ENCODE results near the gene OPRD1. TPM values are rescaled to one million over a fixed set of nuclear protein-coding genes. Genes with fewer than 3 reads are reported as not detected.

OPRD1 gene
- total RNA-seq, 1 donor from 2014 or later: not detected

DNA sequence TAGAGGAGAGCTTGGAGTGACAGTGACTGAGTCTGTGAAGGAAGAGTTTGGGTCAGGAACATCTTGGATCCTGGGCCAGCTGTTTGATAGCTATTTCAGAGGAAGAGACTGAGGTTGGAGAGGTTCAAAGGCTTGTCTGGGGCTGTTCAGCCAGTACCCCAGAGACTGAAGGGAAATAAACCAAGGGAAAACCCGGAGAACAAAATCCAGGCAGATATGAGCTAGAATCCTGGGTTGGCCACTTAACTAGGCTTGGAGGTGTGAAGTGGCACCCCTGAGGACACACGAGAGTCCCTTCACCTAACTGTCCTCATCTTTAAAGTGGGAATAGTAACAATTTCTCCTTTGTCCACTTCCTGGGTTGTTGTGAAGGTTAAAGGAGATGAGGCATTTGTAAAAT lies 79.3 kb downstream of the OPRD1 start:
- Histone ChIP-seq H3K4me1 (peaks cover 45% of the 10 kb centered on the region), H3K9me3 (replicated peaks) (no peaks in the 10 kb centered on the region), H3K27me3 (ENCODE audit: low read depth) (peaks cover 23% of the 10 kb centered on the region), H3K36me3 (no peaks in the 10 kb centered on the region), H3K27ac (replicated peaks) (no peak overlapping the region), H3K4me3 (no peak overlapping the region)
- intact Hi-C loops (cut with micrococcal nuclease): no loop called here
- DNase-seq: no peak
- TF ChIP-seq, protein P1, sequence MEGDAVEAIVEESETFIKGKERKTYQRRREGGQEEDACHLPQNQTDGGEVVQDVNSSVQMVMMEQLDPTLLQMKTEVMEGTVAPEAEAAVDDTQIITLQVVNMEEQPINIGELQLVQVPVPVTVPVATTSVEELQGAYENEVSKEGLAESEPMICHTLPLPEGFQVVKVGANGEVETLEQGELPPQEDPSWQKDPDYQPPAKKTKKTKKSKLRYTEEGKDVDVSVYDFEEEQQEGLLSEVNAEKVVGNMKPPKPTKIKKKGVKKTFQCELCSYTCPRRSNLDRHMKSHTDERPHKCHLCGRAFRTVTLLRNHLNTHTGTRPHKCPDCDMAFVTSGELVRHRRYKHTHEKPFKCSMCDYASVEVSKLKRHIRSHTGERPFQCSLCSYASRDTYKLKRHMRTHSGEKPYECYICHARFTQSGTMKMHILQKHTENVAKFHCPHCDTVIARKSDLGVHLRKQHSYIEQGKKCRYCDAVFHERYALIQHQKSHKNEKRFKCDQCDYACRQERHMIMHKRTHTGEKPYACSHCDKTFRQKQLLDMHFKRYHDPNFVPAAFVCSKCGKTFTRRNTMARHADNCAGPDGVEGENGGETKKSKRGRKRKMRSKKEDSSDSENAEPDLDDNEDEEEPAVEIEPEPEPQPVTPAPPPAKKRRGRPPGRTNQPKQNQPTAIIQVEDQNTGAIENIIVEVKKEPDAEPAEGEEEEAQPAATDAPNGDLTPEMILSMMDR (IDR thresholded peaks at IDR 0.05; ENCODE audit: borderline replicate concordance): no peak

DNA sequence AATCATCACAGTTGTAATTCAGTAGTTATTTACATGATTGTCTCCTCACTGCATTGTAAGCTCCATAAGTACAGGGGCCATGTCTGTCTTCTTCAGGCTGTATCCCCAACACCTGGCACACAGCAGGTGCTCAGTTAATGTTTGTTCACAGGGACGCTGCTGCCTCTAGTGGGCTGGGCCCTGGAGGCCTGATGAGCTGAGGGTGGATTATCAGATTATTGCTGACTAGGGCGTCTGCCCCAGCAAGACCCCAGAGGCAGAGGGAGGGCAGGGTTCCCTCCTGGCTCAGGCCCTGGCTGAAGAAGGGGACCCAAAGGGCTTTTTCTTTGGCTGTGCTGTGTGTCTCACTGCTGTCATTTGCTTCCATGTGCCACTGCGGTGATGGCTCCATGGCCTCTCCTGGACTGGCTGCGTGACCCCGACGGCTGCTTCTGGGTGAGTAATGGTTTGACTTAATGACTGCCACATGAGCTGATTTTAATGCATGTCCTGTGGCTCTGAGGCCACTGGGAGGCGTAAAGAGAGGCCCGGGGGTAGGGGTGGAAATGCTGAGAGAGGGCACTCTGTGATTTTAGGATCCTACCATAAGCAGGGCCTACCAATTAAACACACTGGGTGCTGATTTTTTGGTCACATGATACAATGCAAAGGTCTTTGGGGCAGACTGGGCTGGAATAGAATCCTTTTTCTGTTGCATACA lies 81.6 kb downstream of the OPRD1 start:
- Histone ChIP-seq H3K27me3 (ENCODE audit: low read depth) (peaks cover 1% of the 10 kb centered on the region), H3K36me3 (no peaks in the 10 kb centered on the region), H3K27ac (replicated peaks) (no peak overlapping the region), H3K4me1 (peaks cover 31% of the 10 kb centered on the region), H3K9me3 (replicated peaks) (no peaks in the 10 kb centered on the region), H3K4me3 (no peak overlapping the region)
- TF ChIP-seq, protein P1 (IDR thresholded peaks at IDR 0.05; ENCODE audit: borderline replicate concordance): no peak
- intact Hi-C loops (cut with micrococcal nuclease): no loop called here
- no peak for DNase-seq

DNA sequence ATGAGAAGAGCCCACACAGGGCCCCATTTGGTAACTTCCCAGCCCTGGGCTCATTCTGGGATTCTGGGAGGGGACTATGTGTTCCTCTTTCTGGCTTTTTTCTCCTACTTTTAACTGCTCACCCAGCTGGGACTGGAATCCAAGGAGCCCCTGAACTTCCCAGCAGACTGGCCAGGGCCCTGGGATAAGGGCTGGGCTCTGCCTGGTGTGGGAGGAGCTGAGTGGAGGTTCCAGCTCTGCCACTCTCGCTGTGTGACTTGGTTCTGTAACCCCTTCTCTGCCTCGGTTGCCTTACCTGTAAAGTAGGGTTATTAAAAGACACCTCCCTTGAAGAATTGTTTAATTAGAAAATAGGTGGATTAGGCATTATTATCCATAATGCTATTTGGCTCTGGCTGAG lies 82.8 kb downstream of the OPRD1 start:
- intact Hi-C loops (cut with micrococcal nuclease): no loop called here
- H3K27me3 ChIP-seq (ENCODE audit: low read depth): no peaks in the 10 kb centered on the region
- peaks cover 40% of the 10 kb centered on the region for H3K4me1 ChIP-seq
- H3K36me3 ChIP-seq: no peaks in the 10 kb centered on the region
- H3K9me3 ChIP-seq (replicated peaks): no peaks in the 10 kb centered on the region
- DNase-seq: no peak
- no peak overlapping the region for H3K4me3 ChIP-seq
- no peak overlapping the region for H3K27ac ChIP-seq (replicated peaks)
- TF ChIP-seq, protein P1 (IDR thresholded peaks at IDR 0.05; ENCODE audit: borderline replicate concordance): no peak

DNA sequence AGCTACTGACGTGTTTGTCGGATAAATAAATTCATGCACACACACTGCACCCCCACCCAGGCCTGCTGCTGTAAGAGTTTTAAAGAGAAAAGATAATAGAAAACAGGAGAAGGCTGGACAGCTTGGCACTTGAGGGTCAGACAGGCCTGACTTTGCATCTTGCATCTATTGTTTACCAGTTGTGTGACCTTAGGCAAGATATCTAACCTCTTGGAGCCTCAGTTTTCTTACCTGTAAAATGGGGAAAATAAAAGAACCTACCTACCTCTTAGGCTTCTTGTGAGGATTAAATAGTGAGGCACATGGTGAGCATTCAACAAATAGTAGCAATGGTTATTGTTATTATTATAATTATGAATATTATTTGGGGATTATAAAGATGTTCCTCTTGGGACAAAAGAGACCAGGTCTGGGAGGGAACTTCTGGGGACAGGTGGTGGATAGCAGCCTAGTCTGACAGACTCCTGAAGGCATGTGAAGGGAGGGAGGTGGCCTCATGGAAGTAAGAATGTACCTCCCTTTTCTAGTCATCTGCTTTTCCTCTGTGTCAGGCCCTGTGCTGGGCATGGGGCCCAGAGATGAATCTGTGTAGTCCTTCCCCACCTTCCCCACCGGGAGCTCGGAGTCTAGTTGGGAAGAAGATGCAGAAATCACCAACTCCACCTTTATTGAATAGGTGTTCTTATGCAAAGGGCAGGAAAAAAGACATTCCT lies 84.1 kb downstream of the OPRD1 start:
- TF ChIP-seq, protein P1 (IDR thresholded peaks at IDR 0.05; ENCODE audit: borderline replicate concordance): no peak
- no peak for DNase-seq
- H3K4me3 ChIP-seq: no peak overlapping the region
- no peak overlapping the region for H3K27ac ChIP-seq (replicated peaks)
- peaks cover 40% of the 10 kb centered on the region for H3K4me1 ChIP-seq
- no peaks in the 10 kb centered on the region for H3K36me3 ChIP-seq
- intact Hi-C loops (cut with micrococcal nuclease): no loop called here
- H3K9me3 ChIP-seq (replicated peaks): no peaks in the 10 kb centered on the region
- H3K27me3 ChIP-seq (ENCODE audit: low read depth): no peaks in the 10 kb centered on the region

DNA sequence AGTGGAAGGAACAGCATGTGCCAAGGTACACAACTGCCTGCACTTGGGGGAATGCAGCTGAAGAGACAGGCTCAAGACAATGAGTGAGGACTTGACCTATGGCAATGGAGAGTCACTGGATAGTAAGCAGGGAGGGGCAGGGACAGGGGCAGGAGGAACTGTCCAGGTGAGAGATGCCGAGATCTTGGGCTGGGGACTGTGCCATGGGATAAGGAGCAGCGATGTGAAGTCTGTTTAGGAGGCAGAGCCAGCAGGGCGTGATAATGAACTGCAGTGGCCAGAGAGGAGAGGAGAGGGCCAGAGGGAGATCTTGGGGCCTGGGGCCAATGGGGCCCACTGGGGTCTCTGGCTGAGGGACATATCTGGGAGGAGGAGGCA lies 84.6 kb downstream of the OPRD1 start:
- intact Hi-C loops (cut with micrococcal nuclease): no loop called here
- no peaks in the 10 kb centered on the region for H3K27me3 ChIP-seq (ENCODE audit: low read depth)
- H3K9me3 ChIP-seq (replicated peaks): no peaks in the 10 kb centered on the region
- TF ChIP-seq, protein P1 (IDR thresholded peaks at IDR 0.05; ENCODE audit: borderline replicate concordance): no peak
- no peak overlapping the region for H3K4me3 ChIP-seq
- DNase-seq: no peak
- peaks cover 40% of the 10 kb centered on the region for H3K4me1 ChIP-seq
- H3K36me3 ChIP-seq: no peaks in the 10 kb centered on the region
- no peak overlapping the region for H3K27ac ChIP-seq (replicated peaks)
